Lung (tissue), 12 donors: ENCODE measurements around the gene IL1RAPL1. TPM values are rescaled to one million over a fixed set of nuclear protein-coding genes. Genes with fewer than 3 reads are reported as not detected.

Experiments used
- ATAC-seq: fragments of 200-7000 bp; cut with Tn5 transposase; one replicate; pipeline ENCODE4 v1.9.1; 2020; ENCODE audit warnings: moderate number of reproducible peaks; ENCODE audit not compliant: insufficient read depth, low FRiP score
- DNase-seq, 3 donors: peaks; one replicate each; pipeline ENCODE4 v3.0.0-alpha.2; 2013 to 2017
- H3K27ac ChIP-seq, 2 donors: one replicate each; pipeline ENCODE4 v1.5.1; 2013; ENCODE audit warnings: mild to moderate bottlenecking in 2 of 2, moderate library complexity in 2 of 2, control low read depth in 1 of 2, inconsistent platforms in 1 of 2, low read depth in 1 of 2, low read length in 1 of 2
- H3K27me3 ChIP-seq, 3 donors: one replicate each; pipeline ENCODE4 v1.5.1; 2013; ENCODE audit warnings: low read length in 2 of 3; ENCODE audit not compliant: control insufficient read depth in 3 of 3, insufficient read depth in 3 of 3
- H3K36me3 ChIP-seq, 4 donors: one replicate each; pipeline ENCODE4 v1.5.1; 2013; ENCODE audit warnings: low read length in 4 of 4, mild to moderate bottlenecking in 1 of 4, moderate library complexity in 1 of 4; ENCODE audit not compliant: control insufficient read depth in 4 of 4, insufficient read depth in 4 of 4
- H3K4me1 ChIP-seq, 5 donors: one replicate each; pipeline ENCODE4 v1.5.1; 2013; ENCODE audit warnings: low read length in 5 of 5, mild to moderate bottlenecking in 2 of 5, moderate library complexity in 1 of 5; ENCODE audit not compliant: control insufficient read depth in 5 of 5, insufficient read depth in 5 of 5
- H3K4me3 ChIP-seq: one replicate; pipeline ENCODE4 v1.5.1; 2013; ENCODE audit warnings: mild to moderate bottlenecking, control low read depth, moderate library complexity
- H3K9ac ChIP-seq, 2 donors: one replicate each; pipeline ENCODE4 v1.5.1; 2013; ENCODE audit warnings: low read length in 2 of 2, control low read depth in 1 of 2; ENCODE audit not compliant: insufficient read depth in 1 of 2
- H3K9me3 ChIP-seq, 4 donors: one replicate each; pipeline ENCODE4 v1.5.1; 2013; ENCODE audit warnings: low read length in 3 of 4, mild to moderate bottlenecking in 1 of 4, moderate library complexity in 1 of 4; ENCODE audit not compliant: control insufficient read depth in 4 of 4, insufficient read depth in 3 of 4
- CTCF ChIP-seq: IDR thresholded peaks from 2 replicates; pipeline ENCODE4 v1.5.1; 2012; ENCODE audit warnings: mild to moderate bottlenecking; ENCODE audit errors: control extremely low read depth, extremely low read depth
- WGBS, 2 donors: extraction: QIAGEN DNeasy Blood & Tissue Kit; methylation state at CpG; one replicate each; pipeline ENCODE4 v1.1.7; 2013; 5-methylcytosine and 5-hydroxymethylcytosine counted together
- polyA plus RNA-seq, 2 donors: library from polyadenylated mRNA; stranded (reverse); fragments of 200-250 nt; gene quantifications; one replicate each; pipeline ENCODE4 v1.2.1, GENCODE V29; 2013
- total RNA-seq, 2 donors: library from RNA; depleted of rRNA in 1 of 2; stranded (reverse); fragments of >200 nt in 1 of 2; gene quantifications; one replicate each; pipeline ENCODE4 v1.2.1, GENCODE V29; 2014 to 2021
- donor health status: control.
- donor health status: control.
- donor health status: Bipolar disorder and iron deficiency.
- donor health status: healthy.
- donor health status: DM: yes; HTN: yes; CAD: no.

The IL1RAPL1 gene
- total and polyA plus RNA-seq, 4 donors = 2.2 TPM; not detected in 3

DNA sequence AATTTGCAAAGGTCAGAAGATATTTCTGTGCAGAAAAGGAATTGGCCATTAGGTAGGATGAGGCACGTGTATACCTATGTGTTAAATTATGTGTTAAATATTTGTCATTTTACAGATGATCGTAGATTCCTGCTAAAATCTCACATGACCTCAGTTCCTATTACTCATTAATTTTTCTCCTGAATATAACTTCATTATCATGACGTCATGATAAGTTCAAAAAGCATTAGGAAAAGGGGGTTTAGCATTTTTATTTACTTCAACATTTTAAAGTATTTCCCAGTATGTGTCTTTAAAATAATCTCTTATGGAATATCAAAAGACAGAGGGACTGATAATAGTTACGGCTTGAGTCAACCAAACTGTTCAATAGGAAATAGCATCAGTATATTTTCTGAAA lies 372.8 kb downstream of the IL1RAPL1 start:
- no peak for TF ChIP-seq CTCF
- H3K9ac ChIP-seq = no peak overlapping the region
- no peak for ATAC-seq
- H3K4me1 ChIP-seq = no peaks in the 10 kb centered on the region
- no peak overlapping the region for H3K4me3 ChIP-seq
- DNase-seq = no peak
- no peaks in the 10 kb centered on the region for H3K9me3 ChIP-seq
- 58 to 77% methylated on average over 4 of the region's 4 CpGs for WGBS, 2 donors
- H3K27ac ChIP-seq = no peak overlapping the region
- H3K27me3 ChIP-seq = peaks cover 0 to 4% (median 0%) of the 10 kb centered on the region in 3 donors
- no peaks in the 10 kb centered on the region for H3K36me3 ChIP-seq

GRCh38 chrX:28966331-28966730 lies 379.1 kb downstream of the IL1RAPL1 start:
- Histone ChIP-seq H3K9me3 (no peaks in the 10 kb centered on the region), H3K27ac (no peak overlapping the region), H3K4me1 (peaks cover 0 to 2% (median 0%) of the 10 kb centered on the region in 5 donors), H3K9ac (peak overlapping the region in 1 of 2 donors; percentile 32), H3K4me3 (no peak overlapping the region), H3K27me3 (peaks cover 0 to 6% (median 4%) of the 10 kb centered on the region in 3 donors), H3K36me3 (no peaks in the 10 kb centered on the region)
- 43 to 45% methylated on average over 3 of the region's 3 CpGs for WGBS, 2 donors
- TF ChIP-seq CTCF = no peak
- ATAC-seq (no peak), DNase-seq (peak; percentile 13 to 72 (median 51))

DNA sequence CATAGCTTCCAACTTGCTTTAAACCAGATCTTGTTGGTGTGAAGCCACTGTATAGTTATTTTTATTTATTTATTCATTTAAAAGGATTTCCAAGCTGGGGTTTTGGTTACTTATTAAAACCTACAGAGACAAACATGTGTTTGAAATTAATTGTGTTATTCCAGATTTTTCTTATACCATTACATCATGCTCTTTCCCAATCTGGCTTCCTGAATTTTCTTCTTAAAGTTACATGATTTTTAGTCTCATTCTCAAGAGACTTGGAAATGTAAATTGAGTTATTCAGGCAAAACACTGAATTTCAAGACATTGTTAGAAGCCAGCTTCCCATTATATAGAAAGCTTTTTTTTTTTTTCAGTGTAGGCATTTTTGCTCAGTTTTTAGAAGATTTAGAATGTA lies 381.9 kb downstream of the IL1RAPL1 start:
- TF ChIP-seq CTCF = no peak
- DNase-seq (no peak), ATAC-seq (no peak)
- Histone ChIP-seq H3K9ac (no peak overlapping the region), H3K9me3 (no peaks in the 10 kb centered on the region), H3K4me1 (peaks cover 0 to 2% (median 0%) of the 10 kb centered on the region in 5 donors), H3K4me3 (no peak overlapping the region), H3K36me3 (no peaks in the 10 kb centered on the region), H3K27me3 (peaks cover 0 to 6% (median 0%) of the 10 kb centered on the region in 3 donors), H3K27ac (no peak overlapping the region)

GRCh38 chrX:28979877-28980276 lies 392.6 kb downstream of the IL1RAPL1 start:
- TF ChIP-seq CTCF = no peak
- no peak for DNase-seq
- no peak for ATAC-seq
- no peak overlapping the region for H3K27ac ChIP-seq
- H3K4me3 ChIP-seq = no peak overlapping the region
- no peaks in the 10 kb centered on the region for H3K36me3 ChIP-seq
- H3K9ac ChIP-seq = no peak overlapping the region
- WGBS, 2 donors = 83 to 100% methylated on average over 1 of the region's 1 CpG
- no peaks in the 10 kb centered on the region for H3K27me3 ChIP-seq
- H3K9me3 ChIP-seq = no peaks in the 10 kb centered on the region
- no peaks in the 10 kb centered on the region for H3K4me1 ChIP-seq
